HCT116 (cell line): ENCODE measurements around the gene SCGB2A2. TPM values are rescaled to one million over a fixed set of nuclear protein-coding genes. Genes with fewer than 3 reads are reported as not detected.

Source experiments
- ATAC-seq: fragments of 200-7000 bp; cut with Tn5 transposase; 2 replicates; pipeline ENCODE4 v1.9.1; 2020; ENCODE audit warnings: mild to moderate bottlenecking, moderate library complexity
- BruUV-seq: library from RNA; stranded (reverse); fragments of 400-500 nt; replicated peaks from 2 replicates; lab custom pipeline; 2021; lab: Mats Ljungman, UMichigan
- CTCF ChIA-PET: fragments of 300-600 bp; sonication (Branson Sonifier 250); formaldehyde crosslinking; loops from one replicate; lab custom pipeline; 2021; ENCODE audit warnings: antibody characterized with exemption; lab: Charles Lee
- POLR2A ChIA-PET: fragments of 300-600, 350-600 bp; sonication (Branson Sonifier 250); formaldehyde crosslinking; loops from one replicate; lab custom pipeline; 2021; ENCODE audit warnings: antibody characterized with exemption; lab: Charles Lee
- RAD21 ChIA-PET, 2 experiments: fragments of 300-600 bp; sonication (Branson Sonifier 250); formaldehyde crosslinking; loops; one replicate each; lab custom pipeline; 2023; ENCODE audit warnings: low total read pairs in 2 of 2; ENCODE audit not compliant: uncharacterized antibody in 2 of 2, unreplicated experiment in 2 of 2, low non-redundant PET in 1 of 2; lab: Charles Lee
- DNase-seq: peaks from one replicate; pipeline ENCODE4 v3.0.0-alpha.2; 2010; ENCODE audit warnings: low read depth, low spot score
- H2AFZ ChIP-seq: fragments of 200-600 bp; shearing (Covaris generic), sonication (generic); 2 replicates; pipeline ENCODE4 v1.6.1; 2017; ENCODE audit warnings: low read depth, mixed run types, mixed read lengths, antibody characterized with exemption, low read length; ENCODE audit not compliant: poor library complexity, severe bottlenecking
- H3K27ac ChIP-seq: 2 replicates; pipeline ENCODE4 v1.5.1; 2012; ENCODE audit warnings: low read depth, low read length
- H3K27me3 ChIP-seq: fragments of 200-600 bp; sonication (generic); 2 replicates; pipeline ENCODE4 v1.6.1; 2016; ENCODE audit warnings: mixed run types, low read length, mixed read lengths; ENCODE audit not compliant: insufficient read depth
- H3K36me3 ChIP-seq, 2 experiments: fragments of 200-500 bp in 1 of 2; fragments of 200-600 bp in 1 of 2; sonication (Bioruptor generic) in 1 of 2; sonication (generic) in 1 of 2; 2 replicates each; pipeline versions ENCODE4 v1.5.1 to v1.6.1; 2014 to 2016; ENCODE audit warnings: low read length in 2 of 2, inconsistent platforms in 1 of 2, mixed read lengths in 1 of 2, mixed run types in 1 of 2; ENCODE audit not compliant: insufficient read depth in 2 of 2, control insufficient read depth in 1 of 2
- H3K4me1 ChIP-seq, 2 experiments: fragments of 200-600 bp in 1 of 2; sonication (generic) in 1 of 2; 2 replicates each; pipeline versions ENCODE4 v1.5.1 to v1.6.1; 2012 to 2017; ENCODE audit warnings: low read length in 2 of 2, inconsistent platforms in 1 of 2, mild to moderate bottlenecking in 1 of 2, mixed read lengths in 1 of 2, mixed run types in 1 of 2, moderate library complexity in 1 of 2; ENCODE audit not compliant: insufficient read depth in 2 of 2, control insufficient read depth in 1 of 2
- H3K4me2 ChIP-seq: fragments of 200-600 bp; sonication (generic); 2 replicates; pipeline ENCODE4 v1.6.1; 2017; ENCODE audit warnings: mixed run types, low read length, mixed read lengths
- H3K4me3 ChIP-seq, 2 experiments: fragments of 200-600 bp in 1 of 2; sonication (generic) in 1 of 2; replicated peaks in 1 of 2; 2 replicates each; pipeline ENCODE4 v1.5.1; 2011 to 2016; ENCODE audit warnings: low read length in 2 of 2, control low read depth in 1 of 2, low read depth in 1 of 2, mild to moderate bottlenecking in 1 of 2, mixed read lengths in 1 of 2, mixed run types in 1 of 2
- H3K79me2 ChIP-seq: fragments of 200-600 bp; sonication (generic); 2 replicates; pipeline ENCODE4 v1.6.1; 2017; ENCODE audit warnings: mild to moderate bottlenecking, mixed run types, low read length, moderate library complexity, mixed read lengths; ENCODE audit not compliant: insufficient read depth
- H3K9ac ChIP-seq: fragments of 200-600 bp; sonication (generic); 2 replicates; pipeline ENCODE4 v1.6.1; 2016; ENCODE audit warnings: low read length, mixed read lengths
- H3K9me2 ChIP-seq: fragments of 200-600 bp; sonication (generic), shearing (Covaris generic); 2 replicates; pipeline ENCODE4 v1.6.1; 2017; ENCODE audit warnings: mixed run types, mild to moderate bottlenecking, moderate library complexity; ENCODE audit not compliant: insufficient read depth
- H3K9me3 ChIP-seq, 2 experiments: fragments of 200-500 bp in 1 of 2; fragments of 200-600 bp in 1 of 2; sonication (Bioruptor generic) in 1 of 2; sonication (generic) in 1 of 2; 2 replicates each; pipeline ENCODE4 v1.6.1; 2014 to 2017; ENCODE audit warnings: low read length in 2 of 2, mixed read lengths in 2 of 2, inconsistent platforms in 1 of 2, low read depth in 1 of 2, mild to moderate bottlenecking in 1 of 2, mixed run types in 1 of 2, moderate library complexity in 1 of 2; ENCODE audit not compliant: control insufficient read depth in 1 of 2, insufficient read depth in 1 of 2
- H4K20me1 ChIP-seq: fragments of 200-600 bp; sonication (generic), shearing (Covaris generic); 2 replicates; pipeline ENCODE4 v1.6.1; 2017; ENCODE audit warnings: mixed run types, mild to moderate bottlenecking, moderate library complexity; ENCODE audit not compliant: insufficient read depth
- CBX3 ChIP-seq: IDR thresholded peaks from 2 replicates; pipeline ENCODE4 v1.6.1; 2012; ENCODE audit warnings: low read depth
- FOSL1 ChIP-seq: IDR thresholded peaks from 2 replicates; pipeline ENCODE4 v1.6.1; 2012; ENCODE audit warnings: low read depth
- POLR2AphosphoS5 ChIP-seq: IDR thresholded peaks from 2 replicates; pipeline ENCODE4 v1.6.1; 2011; ENCODE audit warnings: mild to moderate bottlenecking, low read depth, low read length, moderate library complexity
- REST ChIP-seq: IDR thresholded peaks from 2 replicates; pipeline ENCODE4 v1.6.1; 2012; ENCODE audit warnings: low read depth
- YY1 ChIP-seq: IDR thresholded peaks from 2 replicates; pipeline ENCODE4 v1.6.1; 2011; ENCODE audit warnings: low read length, low read depth, moderate library complexity, mild to moderate bottlenecking; ENCODE audit not compliant: insufficient replicate concordance; ENCODE audit errors: extremely low read depth
- intact Hi-C: fragments of 100-400 bp; cut with micrococcal nuclease; formaldehyde crosslinking; loops from 2 replicates; pipeline ENCODE4 v1.10.0; 2022
- total RNA-seq: library from RNA; stranded (reverse); gene quantifications from one replicate; pipeline ENCODE4 v1.2.1, GENCODE V29; 2021; ENCODE audit not compliant: unreplicated experiment

SCGB2A2 gene
- total RNA-seq, 1 experiment from 2014 or later = not detected

GRCh38 chr11:62221498-62221897 lies 48.5 kb upstream of the SCGB2A2 start:
- Histone ChIP-seq H3K9me3 (peaks cover 11 to 18% of the 10 kb centered on the region in 2 experiments; a peak in 2 of 4 replicates), H3K27me3 (no peaks in the 10 kb centered on the region), H3K27ac (no peak overlapping the region), H2AFZ (no peak overlapping the region), H3K4me3 (no peak overlapping the region), H3K9me2 (no peaks in the 10 kb centered on the region), H3K79me2 (no peaks in the 10 kb centered on the region), H4K20me1 (no peaks in the 10 kb centered on the region), H3K36me3 (no peaks in the 10 kb centered on the region), H3K4me2 (no peak overlapping the region), H3K4me1 (no peaks in the 10 kb centered on the region)
- no peak for ATAC-seq
- intact Hi-C loops = no loop called here
- POLR2A ChIA-PET = no interaction called here
- RAD21 ChIA-PET = no interaction called here
- TF ChIP-seq REST (no peak), YY1 (no peak), POLR2AphosphoS5 (no peak)
- TF ChIP-seq, all 23 proteins: peak for 0
- CTCF ChIA-PET = no interaction called here
- H3K9ac ChIP-seq = no peak overlapping the region
- DNase-seq = no peak
- BruUV-seq = no TSS peak

GRCh38 chr11:62223095-62223494 lies 46.9 kb upstream of the SCGB2A2 start:
- peaks cover 11 to 18% of the 10 kb centered on the region in 2 experiments; a peak in 2 of 4 replicates for H3K9me3 ChIP-seq
- CTCF ChIA-PET = no interaction called here
- no peak overlapping the region for H3K4me2 ChIP-seq
- H3K27me3 ChIP-seq = no peaks in the 10 kb centered on the region
- H3K27ac ChIP-seq = no peak overlapping the region
- DNase-seq = no peak
- H3K9ac ChIP-seq = no peak overlapping the region
- no peak overlapping the region for H3K4me3 ChIP-seq
- no peaks in the 10 kb centered on the region for H3K9me2 ChIP-seq
- no peaks in the 10 kb centered on the region for H3K36me3 ChIP-seq
- RAD21 ChIA-PET = no interaction called here
- no peaks in the 10 kb centered on the region for H3K79me2 ChIP-seq
- intact Hi-C loops = no loop called here
- no peaks in the 10 kb centered on the region for H4K20me1 ChIP-seq
- H2AFZ ChIP-seq = no peak overlapping the region
- no peak for ATAC-seq
- POLR2A ChIA-PET = no interaction called here
- no TSS peak for BruUV-seq
- no peaks in the 10 kb centered on the region for H3K4me1 ChIP-seq
- TF ChIP-seq FOSL1 (no peak), CBX3 (peak; percentile 96)
